Superior temporal gyrus (tissue), 1 donor: ENCODE results near the gene PHLPP1.
"Not testable (repeated sequence)": the region's sequence is repeated elsewhere in the genome, so short reads cannot be mapped to it uniquely, and the experiment has no call there.

Experiments
- DNase-seq: peaks from one replicate; pipeline ENCODE4 v3.0.0-alpha.2; 2016; ENCODE audit errors: extremely low spot score

PHLPP1 gene

GRCh38 chr18:62773691-62774090 lies 58.4 kb downstream of the PHLPP1 start:
- no peak for DNase-seq

GRCh38 chr18:62776024-62776570 lies 60.8 kb downstream of the PHLPP1 start:
- no peak for DNase-seq

GRCh38 chr18:62777814-62778213 lies 62.5 kb downstream of the PHLPP1 start:
- no peak for DNase-seq

- no peak for DNase-seq
These were observed 63.9 kb downstream of the PHLPP1 start for GRCh38 chr18:62778976-62779869.

- no peak for DNase-seq
These were observed 65.9 kb downstream of the PHLPP1 start for GRCh38 chr18:62781262-62781661.

- DNase-seq: no peak
These were observed 66.6 kb downstream of the PHLPP1 start for GRCh38 chr18:62781893-62782292.

- peak; percentile 75 for DNase-seq
These were observed 69.1 kb downstream of the PHLPP1 start for GRCh38 chr18:62784338-62784965.

- peak; percentile 95 for DNase-seq
These were observed 69.6 kb downstream of the PHLPP1 start for GRCh38 chr18:62784966-62785413.

- DNase-seq: no peak
These were observed 71.3 kb downstream of the PHLPP1 start for GRCh38 chr18:62786689-62787088.

GRCh38 chr18:62788111-62788510 lies 72.8 kb downstream of the PHLPP1 start:
- DNase-seq: no peak

GRCh38 chr18:62788876-62789275 lies 73.5 kb downstream of the PHLPP1 start:
- DNase-seq: no peak

- DNase-seq: no peak
These were observed 75.8 kb downstream of the PHLPP1 start for GRCh38 chr18:62790871-62791772.

GRCh38 chr18:62792016-62792415 lies 76.7 kb downstream of the PHLPP1 start:
- DNase-seq: no peak

- no peak for DNase-seq
These were observed 80.5 kb downstream of the PHLPP1 start for GRCh38 chr18:62795813-62796212.

- no peak for DNase-seq
These were observed 80.9 kb downstream of the PHLPP1 start for GRCh38 chr18:62796216-62796621.

GRCh38 chr18:62797329-62797728 lies 82.0 kb downstream of the PHLPP1 start:
- no peak for DNase-seq

GRCh38 chr18:62799977-62800376 lies 84.6 kb downstream of the PHLPP1 start:
- DNase-seq: no peak

- peak; percentile 59 for DNase-seq
These were observed 87.2 kb downstream of the PHLPP1 start for GRCh38 chr18:62802523-62802922.

- DNase-seq: no peak
These were observed 92.1 kb downstream of the PHLPP1 start for GRCh38 chr18:62807396-62807795.

GRCh38 chr18:62808123-62808522 lies 92.8 kb downstream of the PHLPP1 start:
- DNase-seq: no peak

- not testable (repeated sequence) for DNase-seq
These were observed 94.1 kb downstream of the PHLPP1 start for GRCh38 chr18:62809445-62809844.

GRCh38 chr18:62809900-62810299 lies 94.6 kb downstream of the PHLPP1 start:
- peak; percentile 25 for DNase-seq
